Measurements from ENCODE around the gene HAVCR2.

GRCh38 chr5:157142317-157143126 lies 33.7 kb upstream of the HAVCR2 start, which contains the start of gene MED7:
- no peak for TF ChIP-seq CTCF (conservative IDR thresholded peaks at IDR 0.05)
- peak; percentile 48; the same call in 1 of the 2 replicates for TF ChIP-seq ZFX (IDR thresholded peaks at IDR 0.05)

Data from C4-2B (cell line).